ENCODE measurements around the gene AGK. TPM values are rescaled to one million over a fixed set of nuclear protein-coding genes. Genes with fewer than 3 reads are reported as not detected.
"Not testable (repeated sequence)": the region's sequence is repeated elsewhere in the genome, so short reads cannot be mapped to it uniquely, and the experiment has no call there.

AGK gene
- total RNA-seq, 1 donor, result 43.2 TPM

DNA sequence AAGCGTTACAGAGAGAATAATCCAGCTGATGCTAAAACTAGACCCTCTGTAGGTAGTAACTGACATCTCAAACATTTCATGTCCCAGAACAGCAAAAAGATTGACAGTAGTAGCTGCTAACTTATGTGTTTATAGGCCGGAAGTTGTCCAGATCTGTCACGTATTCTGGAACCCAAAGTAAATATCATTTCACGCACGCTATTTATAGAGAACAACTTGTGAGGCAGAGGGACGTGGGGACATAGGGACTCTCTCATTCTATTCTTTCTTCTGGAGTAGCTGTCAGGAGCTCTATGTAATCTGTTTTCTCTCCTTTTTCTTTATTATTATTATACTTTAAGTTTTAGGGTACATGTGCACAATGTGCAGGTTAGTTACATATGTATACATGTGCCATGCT lies 22.3 kb downstream of the AGK start:
- H3K4me3 ChIP-seq (ENCODE audit: low read depth, low read length), result no peak overlapping the region
- TF ChIP-seq, protein P1, sequence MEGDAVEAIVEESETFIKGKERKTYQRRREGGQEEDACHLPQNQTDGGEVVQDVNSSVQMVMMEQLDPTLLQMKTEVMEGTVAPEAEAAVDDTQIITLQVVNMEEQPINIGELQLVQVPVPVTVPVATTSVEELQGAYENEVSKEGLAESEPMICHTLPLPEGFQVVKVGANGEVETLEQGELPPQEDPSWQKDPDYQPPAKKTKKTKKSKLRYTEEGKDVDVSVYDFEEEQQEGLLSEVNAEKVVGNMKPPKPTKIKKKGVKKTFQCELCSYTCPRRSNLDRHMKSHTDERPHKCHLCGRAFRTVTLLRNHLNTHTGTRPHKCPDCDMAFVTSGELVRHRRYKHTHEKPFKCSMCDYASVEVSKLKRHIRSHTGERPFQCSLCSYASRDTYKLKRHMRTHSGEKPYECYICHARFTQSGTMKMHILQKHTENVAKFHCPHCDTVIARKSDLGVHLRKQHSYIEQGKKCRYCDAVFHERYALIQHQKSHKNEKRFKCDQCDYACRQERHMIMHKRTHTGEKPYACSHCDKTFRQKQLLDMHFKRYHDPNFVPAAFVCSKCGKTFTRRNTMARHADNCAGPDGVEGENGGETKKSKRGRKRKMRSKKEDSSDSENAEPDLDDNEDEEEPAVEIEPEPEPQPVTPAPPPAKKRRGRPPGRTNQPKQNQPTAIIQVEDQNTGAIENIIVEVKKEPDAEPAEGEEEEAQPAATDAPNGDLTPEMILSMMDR (IDR thresholded peaks at IDR 0.05; ENCODE audit: insufficient read depth, low read depth, low read length), result no peak

DNA sequence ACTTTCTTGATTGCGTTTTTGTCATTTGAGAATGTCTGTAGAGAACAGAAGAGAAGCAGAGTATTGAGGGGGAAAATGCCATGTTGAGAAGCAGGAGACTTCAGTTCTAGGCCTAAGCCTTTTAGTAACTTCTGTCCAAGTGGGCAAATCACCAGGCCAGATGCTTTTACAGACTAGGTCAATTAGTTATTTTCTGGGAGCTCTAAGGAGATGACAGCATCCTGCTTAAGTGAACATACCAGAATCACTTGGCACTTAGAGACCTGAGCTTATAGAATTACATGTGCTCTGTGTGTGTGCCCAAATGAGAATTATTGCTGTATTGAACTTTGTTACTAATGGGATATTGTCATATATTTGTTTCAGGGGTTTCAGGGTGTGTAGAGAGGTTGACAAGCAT lies 24.0 kb downstream of the AGK start:
- DNase-seq (ENCODE audit: low read depth), result no peak
- no peak overlapping the region for H3K4me3 ChIP-seq (ENCODE audit: low read depth, low read length)
- TF ChIP-seq, protein P1 (IDR thresholded peaks at IDR 0.05; ENCODE audit: insufficient read depth, low read depth, low read length), result no peak

More for the DNA sequence above, 22.3 kb downstream of the AGK start:
- DNase-seq (ENCODE audit: low read depth), result no peak

DNA sequence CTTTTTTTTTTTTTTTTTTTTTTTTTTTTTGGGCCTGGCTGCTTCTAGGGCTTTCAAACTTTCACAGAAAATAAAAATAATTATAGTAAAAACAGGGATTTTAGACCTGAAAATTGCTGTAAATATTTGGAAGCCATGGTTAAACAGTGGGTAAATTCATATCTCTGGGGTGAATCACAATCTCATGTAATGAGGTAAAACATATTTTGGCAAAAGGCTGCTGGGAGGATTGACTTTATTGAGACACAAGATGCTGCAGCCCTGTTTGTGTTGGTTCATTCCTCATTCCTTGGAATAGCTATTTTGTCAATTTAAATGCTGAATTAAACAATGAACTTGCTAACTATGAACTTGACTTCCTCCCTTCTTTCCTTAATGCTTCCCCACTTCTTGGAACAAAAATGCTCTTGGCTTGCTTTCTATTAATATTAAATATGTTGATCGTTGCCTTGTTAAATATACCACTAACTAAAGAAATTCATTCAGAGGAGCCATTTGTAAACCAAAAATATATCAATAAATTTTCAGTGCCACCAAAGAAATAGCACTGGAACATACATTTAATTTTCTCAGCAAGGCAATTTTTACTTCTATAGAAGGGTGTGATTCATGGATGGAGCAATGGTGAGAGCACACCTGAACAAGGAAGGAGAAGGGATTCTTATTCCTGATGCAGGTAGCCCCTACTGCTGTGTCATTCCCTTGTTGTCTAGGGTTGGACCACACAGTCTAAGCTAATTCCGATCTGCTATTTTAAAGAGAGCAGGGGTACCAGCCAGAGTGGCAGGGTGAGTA lies 24.6 kb downstream of the AGK start:
- TF ChIP-seq, protein P1 (IDR thresholded peaks at IDR 0.05; ENCODE audit: insufficient read depth, low read depth, low read length), result no peak
- H3K4me3 ChIP-seq (ENCODE audit: low read depth, low read length), result no peak overlapping the region
- no peak for DNase-seq (ENCODE audit: low read depth)

DNA sequence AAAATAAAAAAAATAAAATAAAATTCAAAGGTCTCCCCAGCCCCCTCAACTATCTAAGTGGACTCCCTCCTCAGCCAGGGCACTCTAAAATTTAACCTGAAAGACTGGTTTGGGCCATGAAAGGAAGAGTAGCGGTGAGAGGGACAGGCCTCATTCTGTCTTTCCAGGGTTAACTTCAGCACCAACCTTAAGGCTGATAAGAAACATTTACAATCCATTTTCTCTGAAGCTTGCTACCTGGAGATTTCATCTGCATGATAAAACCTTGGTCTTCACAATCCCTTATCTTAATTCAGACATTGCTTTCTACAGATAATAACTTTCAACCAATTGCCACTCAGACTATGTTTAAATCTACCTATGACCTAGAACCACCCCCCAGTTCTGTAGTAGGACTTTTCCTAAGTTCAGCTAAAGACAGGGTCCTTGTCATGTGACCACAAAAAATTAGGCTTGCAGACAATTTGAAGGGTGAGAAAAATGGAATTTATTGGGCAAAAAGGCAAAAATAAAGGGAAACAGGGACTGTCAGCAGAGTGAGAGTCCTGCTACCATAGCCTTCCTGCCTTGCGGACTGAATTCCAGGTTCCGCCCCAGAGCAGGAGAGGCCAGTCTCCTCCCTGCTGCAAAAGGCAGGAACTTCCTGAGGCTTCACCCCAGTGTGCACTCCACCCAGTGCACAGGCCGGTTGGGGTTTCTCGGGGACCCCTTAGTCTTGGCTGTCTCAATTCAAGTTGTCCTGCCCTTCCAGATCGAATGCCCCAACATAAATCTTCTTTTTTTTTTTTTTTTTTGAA lies 26.0 kb downstream of the AGK start:
- no peak overlapping the region for H3K4me3 ChIP-seq (ENCODE audit: low read depth, low read length)
- DNase-seq (ENCODE audit: low read depth), result no peak
- TF ChIP-seq, protein P1 (IDR thresholded peaks at IDR 0.05; ENCODE audit: insufficient read depth, low read depth, low read length), result no peak

DNA sequence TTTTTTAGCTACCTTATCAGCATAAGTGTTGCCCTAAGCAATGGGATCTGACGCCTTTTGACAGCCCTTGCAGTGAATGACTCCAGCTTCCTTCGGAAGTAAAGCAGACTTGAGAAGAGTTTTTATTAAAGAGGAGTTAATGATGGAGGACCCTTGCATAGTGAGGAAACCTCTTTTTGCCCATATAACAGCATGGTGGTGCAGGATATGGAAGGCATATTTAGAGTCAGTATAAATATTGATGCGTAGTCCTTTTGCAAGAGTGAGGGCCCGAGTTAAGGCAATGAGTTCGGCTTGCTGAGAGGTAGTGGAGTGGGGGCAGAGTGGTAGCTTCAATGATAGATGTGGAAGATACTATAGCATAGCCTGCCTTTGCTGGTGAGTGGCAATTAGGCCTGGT lies 28.7 kb downstream of the AGK start:
- H3K4me3 ChIP-seq (ENCODE audit: low read depth, low read length); DNase-seq (ENCODE audit: low read depth): not testable (repeated sequence)

DNA sequence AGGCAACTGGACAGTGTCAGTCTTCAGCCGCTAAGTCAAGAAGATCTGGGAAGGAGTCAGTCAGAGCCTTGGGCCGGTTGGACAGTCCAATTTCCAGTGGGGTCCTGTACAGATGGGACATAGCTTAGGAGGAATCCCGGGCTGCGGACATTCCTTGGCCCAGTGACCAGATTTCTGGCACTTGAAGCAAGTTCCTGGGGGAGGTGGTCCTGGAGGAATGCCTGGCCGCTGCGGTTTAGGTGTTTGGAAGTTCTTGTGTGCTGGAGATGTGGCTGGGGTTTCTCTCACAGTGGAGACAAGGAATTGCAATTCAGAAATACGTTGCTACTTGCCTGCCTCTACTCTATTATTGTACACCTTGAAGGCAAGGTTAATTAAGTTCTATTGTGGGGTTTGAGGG lies 30.9 kb downstream of the AGK start:
- not testable (repeated sequence) for H3K4me3 ChIP-seq (ENCODE audit: low read depth, low read length); DNase-seq (ENCODE audit: low read depth)

DNA sequence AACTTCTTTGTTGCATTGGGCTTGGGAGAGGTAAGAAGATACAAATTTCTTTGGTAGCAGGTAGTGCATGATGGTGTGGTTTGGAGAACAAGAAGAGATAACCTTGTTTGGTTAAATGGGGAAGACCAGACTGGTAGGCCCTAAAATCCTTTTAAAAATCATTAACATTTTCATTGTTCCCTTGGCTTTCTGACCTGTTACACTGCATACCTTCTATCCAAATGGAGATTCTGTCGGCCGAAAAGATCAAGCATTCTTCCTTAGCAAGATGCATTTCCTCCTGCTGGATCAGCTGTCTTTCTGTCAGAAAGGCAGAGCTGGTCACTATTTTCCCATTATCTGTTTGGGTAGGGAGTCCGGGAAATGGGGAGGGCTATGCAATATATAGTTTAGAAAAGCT lies 33.7 kb downstream of the AGK start:
- H3K4me3 ChIP-seq (ENCODE audit: low read depth, low read length), result no peak overlapping the region
- no peak for DNase-seq (ENCODE audit: low read depth)
- TF ChIP-seq, protein P1 (IDR thresholded peaks at IDR 0.05; ENCODE audit: insufficient read depth, low read depth, low read length), result no peak

All from fibroblast of villous mesenchyme (primary cell).